ENCODE data around the gene WFS1. TPM values are rescaled to one million over a fixed set of nuclear protein-coding genes. Genes with fewer than 3 reads are reported as not detected.

WFS1 gene
- total and polyA plus RNA-seq, 2 donors (not counting 1 experiment from before 2014, with no cell fraction given) = 25.7 to 37.5 TPM

GRCh38 chr4:6245246-6246169, 24.1 kb upstream of the WFS1 start:
- H3K27me3 ChIP-seq (ENCODE audit: control insufficient read depth, insufficient read depth, low read length) = no peaks in the 10 kb centered on the region
- no peaks in the 10 kb centered on the region for H3K4me1 ChIP-seq (ENCODE audit: control insufficient read depth, extremely low read depth, insufficient read depth, low read length)
- no peaks in the 10 kb centered on the region for H4K20me1 ChIP-seq (ENCODE audit: control insufficient read depth, extremely low read depth, insufficient read depth, low read length)
- no peak overlapping the region for H2AFZ ChIP-seq (ENCODE audit: low read length)
- no peak overlapping the region for H3K4me3 ChIP-seq (replicated peaks in 1 of 4; ENCODE audit: control extremely low read depth in 1 of 4, insufficient read depth in 1 of 4, low read depth in 3 of 4, low read length in 4 of 4)
- no peaks in the 10 kb centered on the region for H3K36me3 ChIP-seq (ENCODE audit: control insufficient read depth, insufficient read depth, low read length)
- H3K9ac ChIP-seq (ENCODE audit: insufficient read depth, low read length) = no peak overlapping the region
- H3K27ac ChIP-seq (ENCODE audit: insufficient read depth, low read length) = no peak overlapping the region
- H3K9me3 ChIP-seq (ENCODE audit: control insufficient read depth, insufficient read depth, low read depth, low read length) = no peaks in the 10 kb centered on the region
- no peaks in the 10 kb centered on the region for H3K79me2 ChIP-seq (ENCODE audit: control insufficient read depth, insufficient read depth, low read length)
- DNase-seq (ENCODE audit: low read depth in 2 of 2) = peak in 1 of 2 donors; percentile 3
- TF ChIP-seq EZH2 (IDR thresholded peaks at IDR 0.05; ENCODE audit: low read length, missing control alignments) = no peak
- TF ChIP-seq, protein P1, sequence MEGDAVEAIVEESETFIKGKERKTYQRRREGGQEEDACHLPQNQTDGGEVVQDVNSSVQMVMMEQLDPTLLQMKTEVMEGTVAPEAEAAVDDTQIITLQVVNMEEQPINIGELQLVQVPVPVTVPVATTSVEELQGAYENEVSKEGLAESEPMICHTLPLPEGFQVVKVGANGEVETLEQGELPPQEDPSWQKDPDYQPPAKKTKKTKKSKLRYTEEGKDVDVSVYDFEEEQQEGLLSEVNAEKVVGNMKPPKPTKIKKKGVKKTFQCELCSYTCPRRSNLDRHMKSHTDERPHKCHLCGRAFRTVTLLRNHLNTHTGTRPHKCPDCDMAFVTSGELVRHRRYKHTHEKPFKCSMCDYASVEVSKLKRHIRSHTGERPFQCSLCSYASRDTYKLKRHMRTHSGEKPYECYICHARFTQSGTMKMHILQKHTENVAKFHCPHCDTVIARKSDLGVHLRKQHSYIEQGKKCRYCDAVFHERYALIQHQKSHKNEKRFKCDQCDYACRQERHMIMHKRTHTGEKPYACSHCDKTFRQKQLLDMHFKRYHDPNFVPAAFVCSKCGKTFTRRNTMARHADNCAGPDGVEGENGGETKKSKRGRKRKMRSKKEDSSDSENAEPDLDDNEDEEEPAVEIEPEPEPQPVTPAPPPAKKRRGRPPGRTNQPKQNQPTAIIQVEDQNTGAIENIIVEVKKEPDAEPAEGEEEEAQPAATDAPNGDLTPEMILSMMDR (conservative IDR thresholded peaks at IDR 0.05 in 1 of 2, IDR thresholded peaks at IDR 0.05 in 1 of 2; ENCODE audit: low read depth in 1 of 2, low read length in 2 of 2) = no peak
- H3K4me2 ChIP-seq (ENCODE audit: extremely low read depth, insufficient read depth, low read length) = no peak overlapping the region

GRCh38 chr4:6246170-6246634, 23.4 kb upstream of the WFS1 start:
- H3K4me2 ChIP-seq (ENCODE audit: extremely low read depth, insufficient read depth, low read length) = no peak overlapping the region
- TF ChIP-seq, protein P1 (conservative IDR thresholded peaks at IDR 0.05 in 1 of 2, IDR thresholded peaks at IDR 0.05 in 1 of 2; ENCODE audit: low read depth in 1 of 2, low read length in 2 of 2) = no peak
- no peak for TF ChIP-seq EZH2 (IDR thresholded peaks at IDR 0.05; ENCODE audit: low read length, missing control alignments)
- no peak for DNase-seq (ENCODE audit: low read depth in 2 of 2)
- H3K9me3 ChIP-seq (ENCODE audit: control insufficient read depth, insufficient read depth, low read depth, low read length) = no peaks in the 10 kb centered on the region
- no peak overlapping the region for H3K4me3 ChIP-seq (replicated peaks in 1 of 4; ENCODE audit: control extremely low read depth in 1 of 4, insufficient read depth in 1 of 4, low read depth in 3 of 4, low read length in 4 of 4)
- no peaks in the 10 kb centered on the region for H3K4me1 ChIP-seq (ENCODE audit: control insufficient read depth, extremely low read depth, insufficient read depth, low read length)
- H3K27me3 ChIP-seq (ENCODE audit: control insufficient read depth, insufficient read depth, low read length) = no peaks in the 10 kb centered on the region
- H3K27ac ChIP-seq (ENCODE audit: insufficient read depth, low read length) = no peak overlapping the region
- no peaks in the 10 kb centered on the region for H3K36me3 ChIP-seq (ENCODE audit: control insufficient read depth, insufficient read depth, low read length)
- H3K79me2 ChIP-seq (ENCODE audit: control insufficient read depth, insufficient read depth, low read length) = no peaks in the 10 kb centered on the region
- no peak overlapping the region for H2AFZ ChIP-seq (ENCODE audit: low read length)
- no peak overlapping the region for H3K9ac ChIP-seq (ENCODE audit: insufficient read depth, low read length)
- H4K20me1 ChIP-seq (ENCODE audit: control insufficient read depth, extremely low read depth, insufficient read depth, low read length) = no peaks in the 10 kb centered on the region

DNA sequence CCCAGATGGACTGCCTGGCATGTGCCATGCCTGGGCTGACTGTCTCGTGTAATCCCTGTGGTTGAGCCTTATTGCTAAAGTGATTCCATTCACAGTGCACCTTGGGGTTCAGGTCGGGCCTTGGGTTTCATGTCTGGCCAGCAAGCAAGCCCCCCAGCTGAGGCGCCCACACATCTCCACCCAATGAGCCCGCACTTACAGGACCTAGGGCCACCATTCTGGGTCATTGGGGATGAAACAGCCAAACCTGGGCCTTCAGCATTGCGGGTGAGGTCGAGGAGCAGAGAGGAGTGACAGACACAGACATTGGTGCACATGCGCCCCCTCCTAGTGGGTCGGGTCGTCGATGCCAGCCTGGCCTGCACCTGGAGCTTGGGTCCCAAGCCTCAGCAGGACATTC, 21.3 kb upstream of the WFS1 start:
- Histone ChIP-seq H3K4me2 (ENCODE audit: extremely low read depth, insufficient read depth, low read length) (no peak overlapping the region), H3K4me3 (replicated peaks in 1 of 4; ENCODE audit: control extremely low read depth in 1 of 4, insufficient read depth in 1 of 4, low read depth in 3 of 4, low read length in 4 of 4) (no peak overlapping the region), H4K20me1 (ENCODE audit: control insufficient read depth, extremely low read depth, insufficient read depth, low read length) (no peaks in the 10 kb centered on the region), H3K27ac (ENCODE audit: insufficient read depth, low read length) (no peak overlapping the region), H3K27me3 (ENCODE audit: control insufficient read depth, insufficient read depth, low read length) (no peaks in the 10 kb centered on the region), H3K36me3 (ENCODE audit: control insufficient read depth, insufficient read depth, low read length) (no peaks in the 10 kb centered on the region), H3K9ac (ENCODE audit: insufficient read depth, low read length) (no peak overlapping the region), H3K79me2 (ENCODE audit: control insufficient read depth, insufficient read depth, low read length) (no peaks in the 10 kb centered on the region), H3K9me3 (ENCODE audit: control insufficient read depth, insufficient read depth, low read depth, low read length) (no peaks in the 10 kb centered on the region), H2AFZ (ENCODE audit: low read length) (no peak overlapping the region), H3K4me1 (ENCODE audit: control insufficient read depth, extremely low read depth, insufficient read depth, low read length) (no peaks in the 10 kb centered on the region)
- DNase-seq (ENCODE audit: low read depth in 2 of 2) = no peak
- TF ChIP-seq, protein P1 (conservative IDR thresholded peaks at IDR 0.05 in 1 of 2, IDR thresholded peaks at IDR 0.05 in 1 of 2; ENCODE audit: low read depth in 1 of 2, low read length in 2 of 2) = no peak
- TF ChIP-seq EZH2 (IDR thresholded peaks at IDR 0.05; ENCODE audit: low read length, missing control alignments) = no peak

Measured in fibroblast of lung (primary cell).